ENCODE results near the gene ARPC5L.
"Not testable (repeated sequence)": the region's sequence is repeated elsewhere in the genome, so short reads cannot be mapped to it uniquely, and the experiment has no call there.

The ARPC5L gene
- total RNA-seq = 47.0 to 113 reads per million in 2 experiments

DNA sequence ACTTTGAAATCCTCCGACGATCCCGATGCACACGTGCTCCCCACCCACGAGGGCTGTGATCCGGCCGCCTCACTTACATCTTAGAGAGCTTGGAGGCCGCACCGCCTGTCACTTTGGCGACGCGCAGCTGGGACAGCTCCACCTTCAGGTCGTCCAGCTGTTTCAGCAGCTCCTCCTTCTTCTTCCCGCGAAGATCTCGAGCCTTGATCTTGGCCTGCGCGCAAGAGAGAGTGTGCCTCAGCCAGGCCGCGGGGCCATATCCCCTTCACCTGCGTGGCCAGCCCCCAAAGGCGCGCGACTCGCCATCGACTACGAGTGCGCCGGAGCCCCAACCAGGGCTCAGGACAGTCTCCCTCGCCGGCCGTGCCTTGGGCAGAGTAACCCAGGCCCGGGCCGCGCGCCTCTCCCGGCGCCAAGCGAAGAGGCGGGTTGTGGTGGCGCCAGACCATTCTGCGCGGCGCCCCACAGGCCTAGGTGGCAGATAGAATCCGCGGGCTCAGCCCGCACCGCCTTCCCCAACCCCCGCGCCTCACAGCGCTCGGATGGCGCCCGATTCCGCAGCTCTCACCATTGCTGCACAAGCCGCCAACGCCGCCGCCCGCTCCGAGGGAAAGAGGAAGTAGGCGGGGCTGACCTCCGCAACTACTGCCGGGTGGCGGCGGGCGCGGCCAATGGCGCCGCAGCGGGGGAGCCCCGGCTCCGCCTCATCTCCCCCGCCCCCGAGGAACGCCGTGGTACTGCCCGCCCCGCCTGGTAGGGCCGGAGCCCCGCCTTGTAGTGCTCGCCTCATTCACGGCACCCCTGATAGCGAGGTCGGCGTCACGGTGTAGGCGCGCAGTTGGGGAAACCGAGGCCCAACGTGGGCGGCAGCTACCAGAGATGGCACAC, at the start of gene ARPC5L, which contains the start of gene RPL35:
Gene ARPC5L, plus strand, starts transcription at position 789 of the 888 bp plus-strand sequence. CDS start 7,161 bp downstream, outside the sequence.
Gene RPL35, minus strand, starts transcription at position 616 of the 888 bp plus-strand sequence. Its CDS starts 45 bp downstream, at position 571.
- peak; percentile 94 for DNase-seq (ENCODE audit: low read depth)

DNA sequence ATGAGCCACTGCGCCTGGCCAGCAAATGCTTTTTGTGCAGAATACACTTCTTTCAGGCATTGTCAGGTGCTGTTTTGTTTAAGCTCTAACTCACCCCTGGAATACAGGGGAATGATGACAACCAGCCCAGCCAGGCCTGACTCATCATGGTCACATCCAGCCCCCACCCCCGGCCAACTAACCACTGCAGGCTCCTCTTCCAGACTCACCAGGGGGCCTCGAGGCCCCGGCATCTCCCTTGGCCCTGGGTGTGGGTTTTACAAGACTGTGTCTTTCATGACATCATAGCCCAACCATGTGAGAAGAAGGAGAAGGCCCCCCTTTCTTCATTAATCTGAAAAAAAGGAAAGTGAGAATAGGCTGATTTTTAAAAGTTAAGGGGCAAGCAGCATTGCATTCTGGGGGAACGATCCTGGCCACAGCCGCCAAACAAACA, 49.5 kb upstream of the ARPC5L start:
- DNase-seq (ENCODE audit: low read depth) = no peak

DNA sequence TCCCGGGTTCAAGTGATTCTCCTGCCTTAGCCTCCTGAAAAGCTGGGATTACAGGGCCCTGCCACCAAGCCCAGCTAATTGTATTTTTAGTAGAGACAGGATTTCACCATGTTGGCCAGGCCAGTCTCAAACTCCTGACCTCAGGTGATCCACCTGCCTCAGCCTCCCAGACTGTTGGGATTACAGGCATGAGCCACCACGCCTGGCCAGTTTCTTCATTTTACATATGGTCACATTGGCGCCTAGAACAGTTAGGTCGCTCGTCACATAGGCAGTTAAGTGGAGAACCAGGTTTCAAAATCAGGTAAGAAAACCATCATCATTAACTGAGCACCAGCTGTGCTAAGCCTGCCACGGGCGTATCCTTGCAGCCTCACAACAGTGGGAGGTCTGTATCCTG, 48.9 kb upstream of the ARPC5L start:
- no peak for DNase-seq (ENCODE audit: low read depth)

DNA sequence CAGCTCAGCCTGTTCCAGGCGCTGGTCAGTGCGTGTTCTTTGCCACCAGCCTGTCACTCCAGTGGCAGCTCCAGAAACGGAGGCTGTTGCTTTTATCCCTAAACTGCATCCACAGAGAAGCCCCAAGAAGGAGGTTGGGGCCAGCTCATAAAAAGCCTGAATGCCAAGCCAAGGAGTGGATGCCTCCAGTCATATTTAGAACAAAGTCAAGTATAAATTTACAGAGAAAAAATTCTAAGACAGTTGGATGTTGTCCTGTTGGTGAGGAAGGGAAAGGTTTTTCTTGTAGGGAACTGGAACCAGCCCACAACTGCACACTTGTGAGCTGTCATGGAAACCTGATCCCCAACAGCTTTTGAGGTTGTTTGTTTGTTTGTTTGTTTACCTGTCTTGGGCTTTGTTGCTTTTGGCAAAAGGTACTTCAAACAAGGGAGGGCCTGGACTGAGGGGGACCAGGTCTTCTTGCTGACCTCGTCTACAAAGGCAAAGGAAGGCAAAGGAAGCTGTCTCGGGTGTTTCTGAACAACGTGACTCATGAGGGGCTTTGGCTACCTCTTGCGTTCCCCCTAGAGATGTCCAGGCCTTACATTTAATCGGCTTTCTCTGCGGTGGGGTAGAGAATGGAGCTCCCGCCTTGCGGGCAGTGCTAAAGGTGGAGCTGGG, 48.3 kb upstream of the ARPC5L start:
- no peak for DNase-seq (ENCODE audit: low read depth)

DNA sequence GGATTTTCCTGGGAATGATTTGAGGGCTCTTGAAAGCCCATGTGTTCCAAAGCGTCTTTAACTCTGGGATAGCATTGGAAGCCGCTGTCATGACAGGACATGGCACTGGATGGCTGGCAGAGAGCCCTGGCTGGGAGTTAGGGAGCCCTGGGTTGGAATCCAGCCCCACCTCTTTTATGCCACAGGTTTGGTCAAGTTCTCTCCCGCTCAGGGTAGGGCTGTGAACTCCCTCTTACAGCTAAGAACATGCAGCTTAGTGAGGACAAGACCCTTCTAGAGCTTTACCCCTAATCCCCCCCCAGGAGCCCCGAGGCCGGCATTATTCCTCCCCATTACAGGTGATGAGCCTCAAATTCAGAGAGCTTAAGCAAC, 47.8 kb upstream of the ARPC5L start:
- DNase-seq (ENCODE audit: low read depth) = no peak

DNA sequence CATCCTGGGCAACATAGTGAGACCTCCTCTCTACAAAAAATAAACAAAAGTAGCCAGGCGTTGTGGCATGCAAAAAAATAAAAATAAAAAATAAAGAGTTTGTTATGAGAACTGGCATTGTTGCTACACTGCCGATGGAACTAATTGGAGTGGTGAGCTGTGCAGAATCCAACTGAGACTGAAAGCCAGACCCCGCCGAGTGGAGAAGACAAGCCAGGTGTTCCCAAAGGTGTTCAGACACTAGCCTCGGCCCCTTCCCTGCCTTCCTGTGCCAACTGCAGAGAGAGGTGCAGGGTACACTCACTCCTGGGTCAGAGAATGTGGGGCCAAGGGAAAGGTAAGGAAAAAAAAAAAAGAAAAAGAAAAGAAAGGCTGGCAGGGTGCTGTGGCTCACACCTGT, 46.3 kb upstream of the ARPC5L start:
- no peak for DNase-seq (ENCODE audit: low read depth)

DNA sequence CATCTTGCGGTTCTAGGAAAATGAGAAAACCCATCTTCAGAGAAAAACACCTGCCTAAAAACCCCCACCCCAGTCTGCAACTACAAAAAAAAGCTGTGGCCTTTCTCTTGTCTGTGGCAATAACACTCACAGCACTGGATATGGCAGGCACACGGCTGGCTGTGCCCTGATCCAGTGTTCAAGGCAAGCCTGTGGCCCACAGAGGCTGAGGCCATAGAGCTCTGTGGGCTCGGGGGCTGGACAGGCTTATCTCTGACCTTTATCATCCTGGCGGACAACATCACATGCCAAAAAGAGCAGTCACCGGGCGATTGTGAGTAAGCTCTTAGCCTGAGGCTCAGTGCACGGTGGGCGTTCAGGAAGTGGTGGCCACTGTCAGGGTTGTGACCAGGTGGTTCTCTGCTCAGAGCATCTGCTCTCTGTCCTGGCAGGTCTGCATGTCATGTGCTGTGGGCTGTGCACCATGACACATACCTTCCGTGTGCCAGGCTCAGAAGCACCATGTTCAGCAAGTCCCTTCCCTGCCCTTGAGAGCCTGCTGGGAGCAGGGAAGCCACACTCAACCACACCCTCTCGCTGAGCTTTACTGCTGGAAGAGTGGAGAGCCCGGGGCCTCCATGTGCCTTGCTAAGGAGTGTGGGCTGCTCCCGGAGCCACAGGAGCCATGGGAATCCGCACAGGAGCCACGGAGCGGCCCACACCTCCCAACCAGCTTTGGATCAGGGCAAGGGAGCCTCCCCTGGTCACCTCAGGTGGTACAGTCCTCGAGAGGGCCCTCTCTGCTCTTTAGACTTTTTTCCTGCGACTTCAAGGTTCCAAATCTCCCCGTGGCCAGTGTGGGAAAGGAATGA, 43.3 kb upstream of the ARPC5L start:
- DNase-seq (ENCODE audit: low read depth) = no peak

DNA sequence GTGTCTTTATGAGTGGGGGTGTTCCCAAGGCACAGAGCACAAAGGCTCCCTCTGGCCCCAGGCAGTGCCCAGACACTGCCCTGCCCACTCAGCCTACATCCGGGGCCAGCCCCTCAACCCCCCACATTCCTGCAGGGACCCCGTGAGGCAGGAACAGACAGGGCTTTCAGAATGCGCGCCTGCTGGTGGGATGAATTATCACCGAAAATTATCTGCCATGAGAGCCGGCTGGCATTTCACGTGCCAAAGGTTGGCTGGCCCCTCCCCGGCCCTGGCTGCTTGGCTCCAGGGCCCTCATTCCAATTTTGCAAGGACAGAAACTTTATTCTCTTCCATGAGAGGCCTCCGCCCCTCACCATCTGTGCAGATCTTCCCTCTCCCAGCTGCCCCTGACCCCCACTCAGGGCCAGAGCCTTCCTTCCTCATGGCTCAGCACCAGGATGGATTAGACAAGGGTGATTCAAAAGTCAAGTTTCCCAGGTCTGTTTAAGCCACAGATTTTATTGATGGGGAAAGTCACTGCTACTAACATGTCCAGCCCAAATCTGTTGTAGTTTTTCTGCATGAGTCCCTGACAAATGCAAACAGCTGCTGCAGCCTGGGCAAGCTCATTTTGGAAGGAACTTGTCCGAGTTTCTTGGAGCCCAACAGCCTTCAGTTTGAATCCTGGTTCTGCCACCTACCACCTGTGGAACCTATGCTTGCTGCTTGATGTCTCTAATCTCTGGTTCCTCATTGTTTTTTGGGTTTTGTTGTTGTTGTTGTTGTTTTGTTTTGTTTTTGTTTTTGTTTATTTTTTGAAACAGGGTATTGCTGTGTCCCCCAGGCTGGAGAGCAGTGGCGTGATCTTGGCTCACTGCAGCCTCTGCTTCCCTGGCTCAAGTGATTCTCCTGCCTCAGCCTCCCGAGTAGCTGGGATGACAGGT, 41.0 kb upstream of the ARPC5L start:
- DNase-seq (ENCODE audit: low read depth) = no peak

DNA sequence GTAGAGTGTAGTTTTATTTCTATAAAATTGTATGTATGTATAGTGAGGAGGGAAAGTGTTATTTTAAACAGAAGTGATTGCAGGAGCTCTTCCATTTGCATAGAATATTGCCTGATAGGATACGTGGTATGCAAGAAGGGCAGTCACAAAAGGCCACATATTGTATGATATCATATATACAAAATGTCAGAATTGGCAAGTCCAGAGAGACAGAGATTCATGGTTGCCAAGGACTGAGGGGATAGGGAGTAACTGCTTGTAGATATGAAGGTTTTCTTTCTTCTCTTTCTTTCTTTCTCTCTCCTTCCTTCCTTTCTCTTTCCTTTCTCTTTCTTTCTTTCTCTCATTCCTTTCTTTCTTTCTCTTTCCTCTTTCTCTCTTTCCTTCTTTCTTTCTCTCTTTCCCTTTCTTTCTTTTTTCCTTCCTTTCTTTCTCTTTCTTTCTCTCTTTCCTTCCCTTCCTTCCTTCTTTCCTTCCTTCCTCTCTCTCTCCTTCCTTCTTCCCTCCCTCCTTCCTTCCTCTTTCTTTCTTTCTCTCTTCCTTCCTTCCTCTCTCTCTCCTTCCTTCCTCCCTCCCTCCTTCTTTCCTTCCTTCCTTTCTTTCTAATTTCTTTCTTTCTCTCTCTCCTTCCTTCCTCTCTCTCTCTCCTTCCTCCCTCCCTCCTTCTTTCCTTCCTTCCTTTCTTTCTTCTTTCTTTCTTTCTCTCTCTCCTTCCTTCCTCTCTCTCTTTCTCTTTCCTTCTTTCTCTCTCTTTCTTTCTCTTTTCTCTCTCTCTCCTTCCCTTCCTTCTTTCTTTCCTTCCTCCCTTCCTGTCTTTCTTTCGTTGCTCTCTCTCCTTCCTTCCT, 33.2 kb upstream of the ARPC5L start:
- no peak for DNase-seq (ENCODE audit: low read depth)

DNA sequence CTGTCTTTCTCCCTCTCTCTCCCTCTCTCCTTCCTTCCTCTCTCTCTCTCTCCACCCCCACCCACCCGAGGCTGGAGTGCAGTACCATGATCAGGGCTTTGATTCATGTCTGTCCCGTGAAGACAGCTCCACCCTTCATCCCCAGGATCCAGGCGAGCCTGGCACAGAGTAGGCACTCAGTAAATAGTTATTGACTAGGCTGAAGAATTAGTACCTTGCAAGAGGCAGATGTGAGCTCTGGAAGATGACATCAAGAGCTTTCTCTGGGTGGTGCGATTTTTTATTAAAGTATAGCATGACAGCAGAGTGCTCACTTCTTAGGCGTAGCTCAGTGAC, 32.6 kb upstream of the ARPC5L start:
- DNase-seq (ENCODE audit: low read depth) = no peak

DNA sequence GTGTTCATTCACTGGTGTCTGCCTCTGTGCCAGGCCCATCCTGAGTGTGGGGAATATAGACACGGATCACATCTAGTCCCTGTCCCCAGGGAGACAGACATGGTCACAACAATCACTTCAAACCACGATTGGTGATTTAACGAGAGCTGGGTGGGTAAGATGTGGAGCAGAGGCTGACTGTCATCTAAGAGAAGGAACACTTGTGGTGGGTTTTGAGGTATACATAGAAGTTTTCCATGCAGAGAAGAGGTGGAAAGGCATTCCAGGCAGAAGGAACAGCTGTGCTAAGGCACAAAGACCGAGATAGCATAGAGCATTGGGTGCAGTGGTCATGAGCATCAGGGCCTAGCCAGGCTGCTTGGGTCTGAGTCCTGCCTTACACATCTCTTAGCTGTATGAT, 31.3 kb upstream of the ARPC5L start:
- no peak for DNase-seq (ENCODE audit: low read depth)

DNA sequence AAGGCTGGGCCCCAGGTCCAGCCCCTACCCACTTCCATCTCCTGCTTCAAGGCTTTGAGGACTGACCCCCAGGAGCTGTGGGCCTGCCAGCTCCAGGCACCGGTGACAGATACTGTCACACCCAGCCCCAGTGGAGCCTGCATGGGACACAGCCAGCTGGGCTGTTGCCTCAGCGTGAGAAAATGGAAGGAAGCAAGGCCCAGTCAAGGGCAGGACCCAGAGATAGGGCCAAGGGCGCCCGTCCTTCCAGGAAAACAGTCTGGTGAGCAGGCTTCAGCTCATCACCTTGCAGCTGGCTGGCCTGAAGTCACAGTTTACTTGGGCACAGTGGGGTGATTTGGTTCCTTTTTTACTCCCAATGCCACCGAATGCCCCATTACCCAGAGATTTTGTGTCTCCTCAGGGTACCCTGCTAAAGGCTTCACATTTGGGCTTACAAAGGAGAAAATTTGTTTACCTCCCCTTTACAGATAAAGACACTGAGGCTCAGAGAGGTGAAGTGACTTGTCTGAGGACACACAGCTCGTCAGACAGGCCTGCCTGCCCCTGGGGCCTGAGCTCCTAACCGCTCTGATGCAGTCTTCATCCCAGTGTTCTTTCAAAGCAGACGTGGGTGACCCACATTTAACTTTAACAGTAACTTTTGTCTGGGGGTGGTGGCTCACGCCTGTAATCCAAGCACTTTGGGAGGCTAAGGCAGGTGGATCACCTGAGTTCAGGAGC, 30.1 kb upstream of the ARPC5L start:
- no peak for DNase-seq (ENCODE audit: low read depth)

DNA sequence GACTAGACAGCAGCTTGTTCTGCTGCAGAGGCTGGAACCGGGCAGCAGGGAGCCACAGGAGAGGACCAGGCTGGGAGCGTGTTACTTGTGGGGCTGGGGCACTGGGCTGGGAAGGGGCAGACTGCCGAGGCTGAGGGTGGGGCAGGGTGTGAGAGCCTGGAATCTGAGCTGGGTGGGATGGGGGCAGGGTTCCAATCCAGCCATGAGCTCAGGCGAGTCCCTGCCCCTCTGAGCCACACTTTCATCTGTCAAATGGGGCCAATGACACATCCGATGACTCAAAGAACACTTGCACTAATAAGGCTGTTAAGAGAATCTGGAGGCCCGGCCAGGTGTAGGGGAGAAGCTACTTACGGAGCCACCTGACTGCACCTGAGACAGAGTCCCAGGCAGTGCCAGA, 27.3 kb upstream of the ARPC5L start:
- no peak for DNase-seq (ENCODE audit: low read depth)

DNA sequence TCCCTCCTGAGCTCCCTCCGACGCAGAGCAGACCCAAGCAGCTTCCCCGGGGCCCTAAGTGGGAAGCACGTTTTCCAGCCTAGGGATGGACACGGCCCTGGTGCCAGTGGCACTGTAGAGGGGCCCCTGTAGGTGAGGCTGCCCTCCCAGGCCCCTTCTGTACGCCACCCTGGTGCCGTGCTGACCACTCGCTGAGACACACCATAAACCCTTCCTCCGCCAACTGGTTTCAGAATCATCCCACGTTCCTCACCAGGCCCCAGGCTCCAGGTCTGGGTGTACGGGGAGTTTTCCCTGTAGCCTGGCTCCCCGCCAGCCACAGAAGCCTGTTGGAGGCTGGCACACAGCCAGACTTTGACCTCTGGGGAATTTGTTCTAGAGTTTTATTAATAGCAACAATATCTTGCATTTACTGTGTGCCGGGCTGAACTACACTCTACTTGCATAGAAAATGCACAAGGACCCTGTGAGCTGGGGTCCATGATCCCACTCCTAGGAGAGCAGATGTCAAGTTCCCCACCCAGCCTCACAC, 26.8 kb upstream of the ARPC5L start:
- no peak for DNase-seq (ENCODE audit: low read depth)

DNA sequence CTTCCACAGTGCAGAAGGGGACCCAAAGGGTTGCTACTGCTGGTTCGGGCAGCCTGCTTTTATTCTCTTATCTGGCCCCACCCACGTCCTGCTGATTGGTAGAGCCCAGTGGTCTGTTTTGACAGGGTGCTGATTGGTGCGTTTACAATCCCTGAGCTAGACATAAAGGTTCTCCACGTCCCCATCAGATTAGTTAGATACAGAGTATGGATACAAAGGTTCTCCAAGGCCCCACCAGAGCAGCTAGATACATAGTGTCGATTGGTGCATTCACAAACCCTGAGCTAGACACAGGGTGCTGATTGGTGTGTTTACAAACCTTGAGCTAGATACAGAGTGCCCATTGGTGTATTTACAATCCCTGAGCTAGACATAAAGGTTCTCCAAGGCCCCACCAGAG, 23.8 kb upstream of the ARPC5L start:
- DNase-seq (ENCODE audit: low read depth) = not testable (repeated sequence)

DNA sequence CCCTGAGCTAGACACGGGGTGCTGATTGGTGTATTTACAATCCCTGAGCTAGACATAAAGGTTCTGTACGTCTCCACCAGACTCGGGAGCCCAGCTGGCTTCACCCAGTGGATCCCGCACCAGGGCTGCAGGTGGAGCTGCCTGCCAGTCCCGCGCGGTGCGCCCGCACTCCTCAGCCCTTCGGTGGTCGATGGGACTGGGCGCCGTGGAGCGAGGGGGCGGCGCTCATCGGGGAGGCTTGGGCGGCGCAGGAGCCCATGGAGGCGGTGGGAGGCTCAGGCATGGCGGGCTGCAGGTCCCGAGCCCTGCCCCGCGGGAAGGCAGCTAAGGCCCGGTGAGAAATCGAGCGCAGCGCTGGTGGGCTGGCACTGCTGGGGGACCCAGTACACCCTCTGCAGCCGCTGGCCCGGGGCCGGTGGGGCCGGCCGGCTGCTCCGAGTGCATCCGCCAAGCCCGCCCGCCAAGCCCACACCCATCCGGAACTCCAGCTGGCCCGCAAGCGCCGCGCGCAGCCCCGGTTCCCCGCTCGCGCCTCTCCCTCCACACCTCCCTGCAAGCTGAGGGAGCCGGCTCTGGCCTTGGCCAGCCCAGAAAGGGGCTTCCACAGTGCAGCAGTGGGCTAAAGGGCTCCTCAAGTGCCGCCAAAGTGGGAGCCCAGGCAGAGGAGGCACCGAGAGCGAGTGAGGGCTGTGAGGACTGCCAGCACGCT, 23.2 kb upstream of the ARPC5L start:
- not testable (repeated sequence) for DNase-seq (ENCODE audit: low read depth)

DNA sequence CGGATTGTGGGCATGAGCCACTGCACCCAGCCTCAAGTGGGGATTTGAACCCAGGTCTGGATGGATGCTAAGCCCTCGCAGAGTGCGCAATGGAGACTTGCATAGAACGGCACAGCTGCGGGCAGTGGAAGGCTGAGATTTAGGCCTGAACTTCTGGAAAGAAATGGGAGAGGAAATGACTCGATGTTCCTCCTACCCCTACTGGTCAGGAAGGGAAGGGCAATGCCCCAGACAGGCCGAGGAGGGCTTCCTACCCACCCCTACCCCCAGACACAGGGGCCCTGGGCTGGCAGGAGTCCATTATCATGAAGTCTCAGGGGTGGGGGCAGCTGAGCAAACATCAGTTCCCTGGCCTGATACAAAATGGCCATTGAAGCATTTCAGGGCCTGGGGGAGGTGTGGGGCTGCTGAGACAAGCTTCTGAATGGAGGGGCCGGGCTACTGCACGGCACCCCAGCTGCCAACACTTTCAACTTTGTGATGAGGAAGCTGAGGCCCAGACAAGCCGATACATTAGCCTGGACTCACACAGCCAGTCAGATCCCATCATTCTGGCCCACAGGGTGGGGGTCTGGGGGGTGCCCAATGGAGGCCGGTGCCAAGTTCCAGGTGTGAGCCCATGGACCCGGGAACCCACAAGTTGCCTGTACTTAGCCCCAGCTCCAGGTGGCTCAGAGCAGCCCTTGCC, 22.2 kb upstream of the ARPC5L start:
- no peak for DNase-seq (ENCODE audit: low read depth)

DNA sequence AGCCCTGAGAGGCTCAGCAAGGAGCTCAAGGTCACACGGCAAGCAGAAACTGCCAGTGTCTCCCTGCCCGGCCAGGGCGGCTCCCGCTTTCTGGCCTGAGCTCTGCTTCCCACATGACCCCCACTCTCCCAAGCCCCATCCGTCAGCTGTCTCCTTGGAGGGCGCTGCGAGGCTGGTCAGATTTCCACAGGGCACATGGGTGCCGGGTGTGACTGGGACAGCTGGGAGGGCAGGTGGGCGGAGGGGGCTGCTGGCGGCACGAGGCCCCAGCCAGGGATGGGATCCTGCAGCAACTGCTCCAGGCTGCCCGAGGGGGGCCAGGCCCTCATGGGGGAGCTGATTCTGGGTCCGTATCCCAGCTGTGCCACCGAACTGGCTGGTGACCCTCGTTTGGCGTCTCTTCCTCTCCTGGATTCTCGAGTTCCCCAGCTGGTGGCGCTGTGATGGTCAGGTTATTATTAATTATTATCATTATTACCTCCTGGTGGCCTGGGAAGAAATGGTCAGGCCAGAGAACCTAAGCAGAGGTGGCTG, 21.6 kb upstream of the ARPC5L start:
- DNase-seq (ENCODE audit: low read depth) = no peak

All from T follicular helper cell (primary cell).